Tibial nerve (tissue), 4 donors: Measurements from ENCODE around the gene THNSL1. TPM values are rescaled to one million over a fixed set of nuclear protein-coding genes. Genes with fewer than 3 reads are reported as not detected.
"Not testable (repeated sequence)": the region's sequence is repeated elsewhere in the genome, so short reads cannot be mapped to it uniquely, and the experiment has no call there.

Experiments used
- DNase-seq, 2 donors: peaks; one replicate each; pipeline ENCODE4 v3.0.0-alpha.2; 2019; ENCODE audit warnings: low spot score in 2 of 2
- H3K27ac ChIP-seq, 4 donors: fragments of 200-600 bp; sonication (generic) in 3 of 4; one replicate each; pipeline ENCODE4 v1.5.1; 2017 to 2019; ENCODE audit warnings: mild to moderate bottlenecking in 1 of 4
- H3K27me3 ChIP-seq, 2 donors: fragments of 200-600 bp; sonication (generic) in 1 of 2; one replicate each; pipeline versions ENCODE4 v1.5.1 to v1.6.0; 2017 to 2019
- H3K36me3 ChIP-seq, 3 donors: fragments of 200-600 bp; sonication (generic); one replicate each; pipeline ENCODE4 v1.5.1; 2018 to 2019
- H3K4me1 ChIP-seq, 4 donors: fragments of 200-600 bp; sonication (generic) in 3 of 4; one replicate each; pipeline ENCODE4 v1.5.1; 2017 to 2019
- H3K4me3 ChIP-seq, 4 donors: fragments of 200-600 bp; sonication (generic) in 3 of 4; one replicate each; pipeline ENCODE4 v1.5.1; 2017 to 2019; ENCODE audit warnings: mild to moderate bottlenecking in 1 of 4, moderate library complexity in 1 of 4
- H3K9me3 ChIP-seq, 4 donors: fragments of 200-600 bp; sonication (generic) in 3 of 4; one replicate each; pipeline ENCODE4 v1.5.1; 2017 to 2019
- CTCF ChIP-seq, 5 experiments: fragments of 200-600 bp in 3 of 5; fragments of 450-650 bp in 2 of 5; sonication (generic) in 3 of 5; IDR thresholded peaks; one replicate each; pipeline ENCODE4 v1.5.1; 2016 to 2019; ENCODE audit warnings: antibody characterized with exemption in 5 of 5, mild to moderate bottlenecking in 3 of 5, moderate library complexity in 2 of 5
- EP300 ChIP-seq, 2 donors: sonication (generic); formaldehyde crosslinking; IDR thresholded peaks; one replicate each; pipeline ENCODE4 v1.6.1; 2017; ENCODE audit warnings: antibody characterized with exemption in 2 of 2, mild to moderate bottlenecking in 1 of 2
- POLR2A ChIP-seq, 2 donors: fragments of 450-650 bp; IDR thresholded peaks; one replicate each; pipeline ENCODE4 v1.6.1; 2017; ENCODE audit warnings: antibody characterized with exemption in 2 of 2, mild to moderate bottlenecking in 2 of 2, moderate library complexity in 2 of 2
- WGBS, 2 donors: methylation state at CpG; one replicate each; pipeline ENCODE4 v1.1.5; 2018; 5-methylcytosine and 5-hydroxymethylcytosine counted together
- total RNA-seq, 4 donors: library from RNA; depleted of rRNA; stranded (reverse); fragments of >200 nt; gene quantifications; one replicate each; pipeline ENCODE4 v1.1.0, GENCODE V29; 2016

The THNSL1 gene
- total RNA-seq, 4 donors from 2014 or later: 1.5 to 2.7 (median 1.8) TPM

DNA sequence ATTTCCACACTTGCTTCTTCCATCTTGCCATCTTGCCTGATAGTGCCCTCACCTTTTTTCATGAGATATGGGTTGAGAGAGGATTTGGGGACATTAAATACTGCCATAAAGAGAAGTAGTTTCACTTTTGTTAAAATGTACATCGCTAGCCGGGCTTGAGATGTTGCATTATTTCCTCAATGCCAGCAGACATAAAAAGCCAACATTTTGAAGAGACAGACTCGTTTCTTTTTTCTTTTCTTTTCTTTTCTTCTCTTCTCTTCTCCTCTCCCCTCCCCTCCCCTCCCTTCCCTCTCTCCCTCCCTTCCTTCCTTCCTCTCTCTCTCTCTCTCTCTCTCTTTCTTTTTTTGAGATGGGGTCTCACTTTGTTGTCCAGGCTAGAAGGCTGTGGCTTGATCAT lies 18.4 kb upstream of the THNSL1 start:
- TF ChIP-seq CTCF (IDR thresholded peaks at IDR 0.05) (no peak), POLR2A (IDR thresholded peaks at IDR 0.05) (no peak), EP300 (IDR thresholded peaks at IDR 0.05) (no peak)
- WGBS, 2 donors: 91 to 92% methylated on average over 3 of the region's 3 CpGs
- no peaks in the 10 kb centered on the region for H3K4me1 ChIP-seq
- peaks cover 0 to 9% (median 0%) of the 10 kb centered on the region in 4 donors for H3K9me3 ChIP-seq
- no peak overlapping the region for H3K4me3 ChIP-seq
- H3K27ac ChIP-seq: no peak overlapping the region
- no peak for DNase-seq
- no peaks in the 10 kb centered on the region for H3K27me3 ChIP-seq
- no peaks in the 10 kb centered on the region for H3K36me3 ChIP-seq

- DNase-seq, H3K4me1 ChIP-seq, H3K36me3 ChIP-seq, H3K27ac ChIP-seq, H3K27me3 ChIP-seq, H3K9me3 ChIP-seq, H3K4me3 ChIP-seq: not testable (repeated sequence)
- WGBS, 2 donors: 87 to 93% methylated on average over 2 of the region's 2 CpGs
These were observed 4.8 kb upstream of the THNSL1 start for GRCh38 chr10:25011591-25011990.

GRCh38 chr10:25014579-25014978 lies 1.8 kb upstream of the THNSL1 start:
- Histone ChIP-seq H3K9me3 (no peaks in the 10 kb centered on the region), H3K27ac (no peak overlapping the region), H3K4me1 (peaks cover 0 to 16% (median 0%) of the 10 kb centered on the region in 4 donors), H3K27me3 (no peaks in the 10 kb centered on the region), H3K36me3 (no peaks in the 10 kb centered on the region), H3K4me3 (no peak overlapping the region)
- TF ChIP-seq EP300 (IDR thresholded peaks at IDR 0.05) (no peak), POLR2A (IDR thresholded peaks at IDR 0.05) (no peak), CTCF (IDR thresholded peaks at IDR 0.05) (no peak)
- no peak for DNase-seq

DNA sequence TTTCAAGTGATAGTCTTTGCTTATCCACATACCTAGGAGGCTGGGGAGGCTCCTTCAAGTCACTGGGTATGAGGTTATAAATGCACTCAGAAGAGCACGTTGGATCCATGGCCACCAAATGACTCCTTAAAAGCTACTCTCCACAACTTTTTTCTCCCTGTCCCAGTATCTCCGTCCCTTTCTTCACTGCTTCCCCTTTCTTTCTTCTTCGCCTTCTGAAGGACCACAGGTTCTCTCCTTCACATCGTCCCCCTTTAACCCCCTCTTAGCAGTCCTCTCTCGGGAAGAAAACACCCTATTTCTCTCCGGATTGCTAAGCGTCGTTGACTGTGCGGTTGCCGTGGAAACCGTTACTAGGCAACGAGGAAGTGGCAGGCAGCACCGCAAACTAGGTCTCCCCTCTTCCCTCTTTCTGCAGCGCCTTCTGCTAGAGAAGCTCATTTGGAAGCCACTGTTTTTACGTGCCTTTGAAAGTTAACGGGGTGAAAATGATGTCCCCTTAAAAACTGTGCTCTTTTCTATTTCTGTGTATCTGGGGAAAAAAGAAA lies 510 bp upstream of the THNSL1 start, which contains the start of gene ENKUR:
Gene ENKUR (minus strand): TSS at position 331 of the 548 bp plus-strand sequence. CDS start 222 bp downstream, at position 109.
- no peaks in the 10 kb centered on the region for H3K27me3 ChIP-seq
- H3K36me3 ChIP-seq: no peaks in the 10 kb centered on the region
- H3K9me3 ChIP-seq: no peaks in the 10 kb centered on the region
- H3K4me1 ChIP-seq: peaks cover 0 to 16% (median 0%) of the 10 kb centered on the region in 4 donors
- TF ChIP-seq EP300 (IDR thresholded peaks at IDR 0.05) (no peak), CTCF (IDR thresholded peaks at IDR 0.05) (no peak), POLR2A (IDR thresholded peaks at IDR 0.05) (no peak)
- peak within 1 kb of the TSS; percentile 66 to 76 (median 66) for H3K4me3 ChIP-seq
- peak within 1 kb of the TSS; percentile 83 to 94 (median 91) for H3K27ac ChIP-seq
- peak; percentile 88 to 96 for DNase-seq
- WGBS, 2 donors: 1% methylated on average over 16 of the region's 16 CpGs

DNA sequence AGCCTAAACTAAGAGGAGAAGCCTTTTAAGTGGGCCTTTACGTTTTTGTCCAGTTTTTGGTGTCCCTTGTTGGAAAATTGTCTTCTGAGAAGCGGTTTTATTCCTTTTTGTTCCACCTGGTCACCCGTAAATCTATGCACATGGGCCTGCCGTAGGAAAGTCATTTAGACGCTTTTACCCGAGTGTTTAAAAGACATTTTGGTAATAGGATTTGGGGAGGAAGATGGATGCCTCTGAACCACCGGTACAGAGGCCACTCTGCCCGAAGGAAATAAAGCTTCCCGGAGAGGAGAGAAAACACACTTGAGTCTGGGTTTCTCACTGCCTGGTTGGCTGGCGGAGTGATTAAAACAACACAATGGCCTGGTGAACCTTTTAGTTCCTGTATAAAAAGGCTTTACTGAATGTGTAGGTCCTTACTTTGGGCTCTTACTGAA lies 760 bp downstream of the THNSL1 start:
- peak overlapping the region; percentile 83 to 94 (median 91) for H3K27ac ChIP-seq
- no peaks in the 10 kb centered on the region for H3K27me3 ChIP-seq
- H3K9me3 ChIP-seq: no peaks in the 10 kb centered on the region
- no peaks in the 10 kb centered on the region for H3K36me3 ChIP-seq
- peak overlapping the region; percentile 66 to 76 (median 66) for H3K4me3 ChIP-seq
- peaks cover 0 to 16% (median 0%) of the 10 kb centered on the region in 4 donors for H3K4me1 ChIP-seq
- no peak for TF ChIP-seq POLR2A (IDR thresholded peaks at IDR 0.05)
- TF ChIP-seq EP300 (IDR thresholded peaks at IDR 0.05): no peak
- no peak for TF ChIP-seq CTCF (IDR thresholded peaks at IDR 0.05)
- WGBS, 2 donors: 4 to 8% methylated on average over 10 of the region's 10 CpGs
- peak in 1 of 2 donors; percentile 7 for DNase-seq
